ENCODE results near the gene RALBP1. TPM values are rescaled to one million over a fixed set of nuclear protein-coding genes. Genes with fewer than 3 reads are reported as not detected.

RALBP1 gene
- total and polyA plus RNA-seq, 9 of the 15 experiments (the other 6 are each of a cell fraction or from before 2014, with no cell fraction given): 10.9 to 70.0 (median 61.3) TPM

- ChIA-PET POLR2A (no interaction called here), CTCF (ENCODE audit: low intra/inter-chr PET ratio) (no interaction called here)
- Histone ChIP-seq H3K27me3 (ENCODE audit: control insufficient read depth in 2 of 2, insufficient read depth in 2 of 2, low read length in 2 of 2) (no peaks in the 10 kb centered on the region), H3K9me1 (ENCODE audit: control insufficient read depth, insufficient read depth, low read length) (no peaks in the 10 kb centered on the region), H3K9ac (ENCODE audit: insufficient read depth in 1 of 2, low read depth in 2 of 2, low read length in 2 of 2) (no peak overlapping the region), H3K36me3 (ENCODE audit: control insufficient read depth, insufficient read depth, low read length) (peaks cover 84% of the 10 kb centered on the region), H2AFZ (ENCODE audit: low read depth, low read length) (no peak overlapping the region), H3K4me3 (no peak overlapping the region), H3K79me2 (ENCODE audit: control insufficient read depth, insufficient read depth, low read length) (peaks cover 15% of the 10 kb centered on the region; the same call in 1 of the 3 replicates), H3K9me3 (replicated peaks; ENCODE audit: control insufficient read depth, insufficient read depth, low read depth, low read length) (no peaks in the 10 kb centered on the region), H3K27ac (ENCODE audit: extremely low read depth, low read depth, low read length) (no peak overlapping the region), H4K20me1 (replicated peaks; ENCODE audit: control insufficient read depth, insufficient read depth, low read length) (no peaks in the 10 kb centered on the region), H3K4me2 (ENCODE audit: insufficient read depth, low read length) (no peak overlapping the region), H3K4me1 (replicated peaks in 1 of 2; ENCODE audit: control insufficient read depth in 2 of 2, insufficient read depth in 2 of 2, low read length in 2 of 2) (no peaks in the 10 kb centered on the region; a peak in 1 of 5 replicates)
- DNase-seq (ENCODE audit: extremely low read depth in 1 of 4, low spot score in 3 of 4): no peak
- in situ Hi-C loops (cut with MboI) (no loop called here), intact Hi-C loops (cut with micrococcal nuclease) (no loop called here)
- FAIRE-seq: no peak
- no peak for ATAC-seq
- 93% methylated on average over 7 of the region's 7 CpGs for WGBS (ENCODE audit: insufficient coverage, low coverage, missing lambda C conversion rate)
- BruUV-seq (replicated peaks): no TSS peak
- TF ChIP-seq CBX5 (IDR thresholded peaks at IDR 0.05; ENCODE audit: borderline replicate concordance, low read depth): 0 out of 2 replicates have a peak, but pooled peaks have one; percentile 17
- 0 out of 3 replicates have a peak, but pooled peaks of 1 of the 2 experiments have one; percentile 58 for TF ChIP-seq CBX3 (IDR thresholded peaks at IDR 0.05; ENCODE audit: borderline replicate concordance in 1 of 2, low read length in 2 of 2)
- TF ChIP-seq CCAR2 (IDR thresholded peaks at IDR 0.05; ENCODE audit: low read depth, low read length): no peak
- no peak for TF ChIP-seq ARID3B (CRISPR knock-in tag; IDR thresholded peaks at IDR 0.05; ENCODE audit: borderline replicate concordance)
- TF ChIP-seq TRIM24 (IDR thresholded peaks at IDR 0.05): 0 out of 4 replicates have a peak, but pooled peaks of 1 of the 2 experiments have one; percentile 19
- no peak for TF ChIP-seq ZNF324 (CRISPR knock-in tag; IDR thresholded peaks at IDR 0.05)
- TF ChIP-seq BDP1 (IDR thresholded peaks at IDR 0.05; ENCODE audit: insufficient read depth, insufficient read length): no peak
- no peak for TF ChIP-seq GTF2A2 (tag; IDR thresholded peaks at IDR 0.05)
- TF ChIP-seq AFF4 (CRISPR knock-in tag; IDR thresholded peaks at IDR 0.05): no peak
- TF ChIP-seq CHD2 (IDR thresholded peaks at IDR 0.05; ENCODE audit: low read depth, low read length): no peak
- no peak for TF ChIP-seq CEBPZ (IDR thresholded peaks at IDR 0.05; ENCODE audit: borderline replicate concordance, low read depth, low read length)
- no peak for TF ChIP-seq ZBTB33 (CRISPR knock-in tag; IDR thresholded peaks at IDR 0.05)
- TF ChIP-seq ZEB2 (IDR thresholded peaks at IDR 0.05): no peak
Measured at GRCh38 chr18:9581667-9582066, 106.4 kb downstream of the RALBP1 start.

Data from K562 (cell line).